C4-2B (cell line): ENCODE measurements around the gene AHI1.

Experiments used
- CTCF ChIP-seq: fragments of 450-650 bp; conservative IDR thresholded peaks from 2 replicates; pipeline ENCODE4 v1.5.1; 2017; ENCODE audit warnings: mild to moderate bottlenecking
- ZFX ChIP-seq: fragments of 450-650 bp; IDR thresholded peaks from 2 replicates; pipeline ENCODE4 v1.6.1; 2017

DNA sequence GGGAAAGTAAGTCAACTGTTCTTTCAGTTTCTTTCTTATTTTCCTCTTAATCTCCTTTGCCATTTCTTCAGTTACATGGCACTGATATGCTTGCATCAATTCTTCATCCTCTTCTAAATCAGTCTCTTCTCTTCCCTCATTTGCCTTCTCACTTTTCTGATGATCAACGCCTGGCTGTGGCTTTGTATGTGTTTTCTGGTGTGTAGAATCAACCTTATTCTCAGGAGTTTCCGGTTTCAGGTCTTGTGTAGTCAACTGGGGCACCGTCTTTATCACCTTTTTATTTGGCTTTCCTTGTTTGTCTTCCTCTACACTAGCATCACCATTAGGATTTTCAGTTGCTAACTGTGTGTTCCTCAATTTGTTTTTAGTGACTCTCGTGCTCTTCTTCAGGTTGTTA, 31.6 kb downstream of the AHI1 start:
- TF ChIP-seq CTCF: no peak
- no peak for TF ChIP-seq ZFX
